ENCODE data around the gene RNF223. TPM values are rescaled to one million over a fixed set of nuclear protein-coding genes. Genes with fewer than 3 reads are reported as not detected.
A peak's percentile ranks its signal among the peaks of the same experiment; 100 is the strongest.
"Not testable (repeated sequence)": the region's sequence is repeated elsewhere in the genome, so short reads cannot be mapped to it uniquely, and the experiment has no call there.

The RNF223 gene
- total RNA-seq, 1 experiment from 2014 or later: 147 TPM

DNA sequence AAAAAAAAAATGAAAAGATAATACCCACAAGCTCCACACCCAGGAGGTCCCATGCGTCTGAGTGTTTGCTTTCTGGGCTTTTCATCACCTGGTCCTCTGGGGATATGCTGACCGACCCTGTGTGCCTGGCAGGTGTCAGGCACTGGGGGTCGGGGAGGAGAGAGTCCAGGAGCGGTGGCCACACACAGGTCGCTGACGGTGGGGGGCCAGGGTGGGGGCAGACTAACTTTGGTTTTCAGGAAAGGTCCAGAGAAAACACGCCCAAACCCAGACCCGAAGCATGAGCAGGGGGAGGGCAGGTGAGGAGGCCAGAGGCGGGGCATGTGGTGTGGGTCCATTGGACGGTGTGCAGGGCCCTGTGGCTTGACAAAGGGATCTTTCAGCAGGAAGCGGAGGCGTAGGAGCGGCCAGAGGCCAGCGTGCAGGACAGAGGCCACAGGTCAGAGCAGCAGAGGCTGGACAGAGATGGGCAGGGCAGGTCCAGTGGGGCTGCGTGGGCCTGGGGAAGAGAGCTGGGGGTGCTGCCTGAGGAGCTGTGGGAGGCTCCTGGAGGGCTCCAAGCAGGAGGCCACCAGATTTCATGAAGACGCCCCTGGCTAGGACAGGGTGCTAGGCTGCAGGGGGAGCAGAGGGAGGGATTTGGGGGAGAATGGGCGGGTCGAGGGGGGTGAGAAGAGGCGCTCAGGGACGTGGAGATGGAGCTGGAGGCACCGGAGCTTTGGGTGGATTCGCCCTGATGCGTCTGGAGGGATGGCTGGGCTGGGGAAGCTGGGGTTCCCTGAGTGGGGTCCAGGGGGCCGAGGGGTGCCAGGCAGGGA is 15.8 kb downstream of the RNF223 start:
- Histone ChIP-seq H4K20me1 (ENCODE audit: low read length) (peaks cover 8% of the 10 kb centered on the region; the same call in 1 of the 2 replicates), H3F3A (ENCODE audit: low read length, unreplicated experiment) (no peaks in the 10 kb centered on the region), H3K9me2 (replicated peaks; ENCODE audit: low read length) (no peaks in the 10 kb centered on the region), H3K4me2 (ENCODE audit: low read length) (peak overlapping the region; percentile 96), H3K27ac (ENCODE audit: low read length) (no peak overlapping the region), H3K36me3 (ENCODE audit: low read depth, low read length) (peaks cover 25% of the 10 kb centered on the region), H3K4me1 (ENCODE audit: insufficient read depth, low read length) (peaks cover 38% of the 10 kb centered on the region), H3K79me2 (ENCODE audit: low read length) (peaks cover 3% of the 10 kb centered on the region; the same call in 1 of the 2 replicates), H3K4me3 (ENCODE audit: low read length) (peak overlapping the region; percentile 85), H2AFZ (ENCODE audit: low read length) (peak overlapping the region; percentile 70), H3K9me3 (ENCODE audit: low read length) (no peaks in the 10 kb centered on the region), H3K27me3 (ENCODE audit: low read length) (no peaks in the 10 kb centered on the region), H3K9ac (ENCODE audit: low read length) (peak overlapping the region; percentile 67; the same call in 1 of the 2 replicates)
- ChIA-PET CTCF (interaction anchor here (0.9 to 1.0 kb wide), 2 partner anchors 9 to 44 kb away, joined by 3 read pairs; no protein-coding TSS in a partner anchor), POLR2A (ENCODE audit: unreplicated experiment) (interaction anchor here (0.9 kb wide), 1 partner anchor 37 kb away, joined by 7 read pairs; no protein-coding TSS in a partner anchor)
- DNase-seq: peak; percentile 48
- TF ChIP-seq EZH2phosphoT487 (IDR thresholded peaks at IDR 0.05; ENCODE audit: borderline replicate concordance, low read length): no peak
- TF ChIP-seq EZH2 (IDR thresholded peaks at IDR 0.05; ENCODE audit: low read length, unreplicated experiment): no peak
- TF ChIP-seq, protein P1, sequence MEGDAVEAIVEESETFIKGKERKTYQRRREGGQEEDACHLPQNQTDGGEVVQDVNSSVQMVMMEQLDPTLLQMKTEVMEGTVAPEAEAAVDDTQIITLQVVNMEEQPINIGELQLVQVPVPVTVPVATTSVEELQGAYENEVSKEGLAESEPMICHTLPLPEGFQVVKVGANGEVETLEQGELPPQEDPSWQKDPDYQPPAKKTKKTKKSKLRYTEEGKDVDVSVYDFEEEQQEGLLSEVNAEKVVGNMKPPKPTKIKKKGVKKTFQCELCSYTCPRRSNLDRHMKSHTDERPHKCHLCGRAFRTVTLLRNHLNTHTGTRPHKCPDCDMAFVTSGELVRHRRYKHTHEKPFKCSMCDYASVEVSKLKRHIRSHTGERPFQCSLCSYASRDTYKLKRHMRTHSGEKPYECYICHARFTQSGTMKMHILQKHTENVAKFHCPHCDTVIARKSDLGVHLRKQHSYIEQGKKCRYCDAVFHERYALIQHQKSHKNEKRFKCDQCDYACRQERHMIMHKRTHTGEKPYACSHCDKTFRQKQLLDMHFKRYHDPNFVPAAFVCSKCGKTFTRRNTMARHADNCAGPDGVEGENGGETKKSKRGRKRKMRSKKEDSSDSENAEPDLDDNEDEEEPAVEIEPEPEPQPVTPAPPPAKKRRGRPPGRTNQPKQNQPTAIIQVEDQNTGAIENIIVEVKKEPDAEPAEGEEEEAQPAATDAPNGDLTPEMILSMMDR (conservative IDR thresholded peaks at IDR 0.05; ENCODE audit: low read depth, low read length): no peak
- ATAC-seq: peak; percentile 15
- no TSS peak for BruUV-seq (replicated peaks)
- intact Hi-C loops (cut with micrococcal nuclease): no loop called here

DNA sequence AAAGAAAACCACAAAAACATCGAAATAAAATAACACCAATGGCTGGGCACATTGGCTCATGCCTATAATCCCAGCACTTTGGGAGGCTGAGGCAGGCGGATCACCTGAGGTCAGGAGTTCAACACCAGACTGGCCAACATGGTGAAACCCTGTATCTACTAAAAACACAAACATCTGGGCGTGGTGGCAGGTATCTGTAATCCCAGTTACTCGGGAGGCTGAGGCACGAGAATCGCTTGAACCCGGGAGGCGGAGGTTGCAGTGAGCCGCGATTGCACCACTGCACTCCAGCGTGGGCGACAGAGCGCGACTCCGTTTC is 16.4 kb downstream of the RNF223 start:
- H2AFZ ChIP-seq (ENCODE audit: low read length); H3K4me3 ChIP-seq (ENCODE audit: low read length); H3K79me2 ChIP-seq (ENCODE audit: low read length); H3K9ac ChIP-seq (ENCODE audit: low read length); H3K27me3 ChIP-seq (ENCODE audit: low read length); intact Hi-C loops (cut with micrococcal nuclease); H3K9me3 ChIP-seq (ENCODE audit: low read length); H3K27ac ChIP-seq (ENCODE audit: low read length); H4K20me1 ChIP-seq (ENCODE audit: low read length); ATAC-seq; CTCF ChIA-PET; H3K9me2 ChIP-seq (replicated peaks; ENCODE audit: low read length); H3F3A ChIP-seq (ENCODE audit: low read length, unreplicated experiment); BruUV-seq (replicated peaks); DNase-seq: not testable (repeated sequence)
- Histone ChIP-seq H3K4me1 (ENCODE audit: insufficient read depth, low read length) (peaks cover 33% of the 10 kb centered on the region), H3K4me2 (ENCODE audit: low read length) (peak overlapping the region; percentile 96; the same call in 1 of the 2 replicates), H3K36me3 (ENCODE audit: low read depth, low read length) (peaks cover 31% of the 10 kb centered on the region)
- POLR2A ChIA-PET (ENCODE audit: unreplicated experiment): interaction anchor here (0.5 kb wide), 1 partner anchor 100 kb away, joined by 4 read pairs; no protein-coding TSS in a partner anchor

DNA sequence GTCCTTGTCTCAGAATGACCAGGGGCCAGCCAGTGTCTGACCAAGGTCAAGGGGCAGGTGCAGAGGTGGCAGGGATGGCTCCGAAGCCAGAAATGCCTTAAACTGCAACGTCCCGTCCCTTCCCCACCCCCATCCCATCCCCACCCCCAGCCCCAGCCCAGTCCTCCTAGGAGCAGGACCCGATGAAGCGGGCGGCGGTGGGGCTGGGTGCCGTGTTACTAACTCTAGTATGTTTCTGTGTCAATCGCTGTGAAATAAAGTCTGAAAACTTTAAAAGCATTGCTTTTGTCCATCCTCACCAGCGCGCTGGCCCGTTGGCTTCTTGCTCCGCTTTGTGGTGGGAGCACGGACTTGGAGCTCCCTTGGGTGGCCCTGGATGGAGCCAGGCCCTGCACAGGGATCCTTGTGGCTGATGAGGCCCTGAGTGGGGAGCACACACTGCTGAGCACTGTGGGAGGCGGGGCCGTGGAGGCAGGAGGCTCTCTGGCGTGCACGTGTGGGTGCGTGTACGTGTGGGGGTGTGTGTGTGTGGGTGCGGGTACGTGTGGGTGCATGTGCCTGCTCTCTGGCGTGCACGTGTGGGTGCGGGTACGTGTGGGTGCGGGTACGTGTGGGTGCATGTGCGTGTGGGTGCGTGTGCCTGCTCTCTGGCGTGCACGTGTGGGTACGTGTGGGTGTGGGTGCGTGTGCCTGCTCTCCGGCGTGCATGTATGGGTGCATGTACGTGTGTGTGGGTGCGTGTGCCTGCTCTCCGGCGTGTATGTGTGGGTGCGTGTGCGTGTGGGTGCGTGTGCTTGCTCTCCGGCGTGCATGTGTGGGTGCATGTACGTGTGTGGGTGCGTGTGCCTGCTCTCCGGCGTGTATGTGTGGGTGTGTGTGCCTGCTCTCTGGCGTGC is 18.0 kb downstream of the RNF223 start:
- ChIA-PET CTCF (no interaction called here), POLR2A (ENCODE audit: unreplicated experiment) (no interaction called here)
- H4K20me1 ChIP-seq (ENCODE audit: low read length): peaks cover 8% of the 10 kb centered on the region; the same call in 1 of the 2 replicates
- peaks cover 3% of the 10 kb centered on the region; the same call in 1 of the 2 replicates for H3K79me2 ChIP-seq (ENCODE audit: low read length)
- no peak overlapping the region for H3K4me2 ChIP-seq (ENCODE audit: low read length)
- H3K9me2 ChIP-seq (replicated peaks; ENCODE audit: low read length): no peaks in the 10 kb centered on the region
- no peaks in the 10 kb centered on the region for H3K27me3 ChIP-seq (ENCODE audit: low read length)
- no peak overlapping the region for H3K4me3 ChIP-seq (ENCODE audit: low read length)
- DNase-seq (no peak), ATAC-seq (no peak)
- no peak overlapping the region for H2AFZ ChIP-seq (ENCODE audit: low read length)
- no peaks in the 10 kb centered on the region for H3K9me3 ChIP-seq (ENCODE audit: low read length)
- intact Hi-C loops (cut with micrococcal nuclease): no loop called here
- H3K36me3 ChIP-seq (ENCODE audit: low read depth, low read length): peaks cover 47% of the 10 kb centered on the region
- TF ChIP-seq, protein P1 (conservative IDR thresholded peaks at IDR 0.05; ENCODE audit: low read depth, low read length): no peak
- TF ChIP-seq EZH2phosphoT487 (IDR thresholded peaks at IDR 0.05; ENCODE audit: borderline replicate concordance, low read length) (no peak), EZH2 (IDR thresholded peaks at IDR 0.05; ENCODE audit: low read length, unreplicated experiment) (no peak)
- BruUV-seq (replicated peaks): no TSS peak
- peaks cover 19% of the 10 kb centered on the region for H3K4me1 ChIP-seq (ENCODE audit: insufficient read depth, low read length)
- H3K9ac ChIP-seq (ENCODE audit: low read length): no peak overlapping the region
- H3F3A ChIP-seq (ENCODE audit: low read length, unreplicated experiment): no peaks in the 10 kb centered on the region
- no peak overlapping the region for H3K27ac ChIP-seq (ENCODE audit: low read length)
